ENCODE results near the gene CC2D1A.

GRCh38 chr19:13860679-13861391 is 45.2 kb upstream of the CC2D1A start:
- TF ChIP-seq POLR2A (IDR thresholded peaks at IDR 0.05; ENCODE audit: low read depth, low read length) (no peak), POLR2AphosphoS5 (IDR thresholded peaks at IDR 0.05; ENCODE audit: low read depth, low read length) (no peak), TAF1 (IDR thresholded peaks at IDR 0.05; ENCODE audit: borderline replicate concordance, low read depth, low read length) (no peak)

All from GM12892 (cell line).